Measurements from ENCODE around the gene FBL.

GRCh38 chr19:39824143-39825092 lies 21.8 kb downstream of the FBL start:
- TF ChIP-seq, protein P1, sequence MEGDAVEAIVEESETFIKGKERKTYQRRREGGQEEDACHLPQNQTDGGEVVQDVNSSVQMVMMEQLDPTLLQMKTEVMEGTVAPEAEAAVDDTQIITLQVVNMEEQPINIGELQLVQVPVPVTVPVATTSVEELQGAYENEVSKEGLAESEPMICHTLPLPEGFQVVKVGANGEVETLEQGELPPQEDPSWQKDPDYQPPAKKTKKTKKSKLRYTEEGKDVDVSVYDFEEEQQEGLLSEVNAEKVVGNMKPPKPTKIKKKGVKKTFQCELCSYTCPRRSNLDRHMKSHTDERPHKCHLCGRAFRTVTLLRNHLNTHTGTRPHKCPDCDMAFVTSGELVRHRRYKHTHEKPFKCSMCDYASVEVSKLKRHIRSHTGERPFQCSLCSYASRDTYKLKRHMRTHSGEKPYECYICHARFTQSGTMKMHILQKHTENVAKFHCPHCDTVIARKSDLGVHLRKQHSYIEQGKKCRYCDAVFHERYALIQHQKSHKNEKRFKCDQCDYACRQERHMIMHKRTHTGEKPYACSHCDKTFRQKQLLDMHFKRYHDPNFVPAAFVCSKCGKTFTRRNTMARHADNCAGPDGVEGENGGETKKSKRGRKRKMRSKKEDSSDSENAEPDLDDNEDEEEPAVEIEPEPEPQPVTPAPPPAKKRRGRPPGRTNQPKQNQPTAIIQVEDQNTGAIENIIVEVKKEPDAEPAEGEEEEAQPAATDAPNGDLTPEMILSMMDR (optimal IDR thresholded peaks at IDR 0.05 in 1 of 3, IDR thresholded peaks at IDR 0.05 in 1 of 3, conservative IDR thresholded peaks at IDR 0.05 in 1 of 3; ENCODE audit: extremely low read depth in 1 of 3, insufficient read depth in 2 of 3, low read length in 3 of 3): no peak
- no peak for TF ChIP-seq EZH2 (IDR thresholded peaks at IDR 0.05; ENCODE audit: low read length)

Data from keratinocyte (primary cell).